ENCODE results near the gene USP12.

DNA sequence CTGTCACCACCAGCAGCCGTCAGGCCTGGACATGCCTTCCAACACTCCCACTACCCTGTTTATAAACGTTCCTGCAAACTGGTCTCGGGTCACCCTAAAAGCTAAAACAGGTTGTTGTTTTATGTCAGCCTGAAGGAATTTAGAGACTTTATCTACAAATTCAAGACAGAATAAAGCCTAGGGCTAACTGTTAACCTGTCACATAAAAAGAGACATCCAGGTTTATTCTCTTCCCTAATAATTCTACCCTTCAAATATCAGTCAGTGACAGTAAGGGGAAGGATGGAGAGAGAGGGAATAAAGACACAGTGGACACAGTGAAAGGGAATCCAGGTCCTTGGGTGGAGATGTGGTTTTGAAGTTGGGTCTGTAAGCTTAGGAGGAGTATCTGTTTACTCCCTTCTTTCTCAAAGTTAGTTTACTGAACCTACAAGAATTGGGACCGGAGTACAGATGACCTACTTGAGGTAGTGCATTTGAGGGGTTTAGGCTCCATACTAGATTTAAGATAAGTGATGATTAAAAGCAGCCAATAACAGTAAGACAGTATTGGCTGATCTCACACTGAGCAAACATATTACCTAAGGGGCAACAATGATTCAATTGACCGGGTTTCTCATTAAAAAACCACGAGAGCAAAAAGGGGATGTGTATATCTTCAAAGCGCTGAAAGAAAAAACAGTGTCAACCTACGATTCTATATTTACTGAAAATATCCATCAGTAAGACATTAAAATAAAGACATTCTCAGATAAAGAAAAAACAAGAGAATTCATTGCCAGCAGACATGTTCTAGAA, 142.7 kb downstream of the USP12 start:
- TF ChIP-seq, protein P1, sequence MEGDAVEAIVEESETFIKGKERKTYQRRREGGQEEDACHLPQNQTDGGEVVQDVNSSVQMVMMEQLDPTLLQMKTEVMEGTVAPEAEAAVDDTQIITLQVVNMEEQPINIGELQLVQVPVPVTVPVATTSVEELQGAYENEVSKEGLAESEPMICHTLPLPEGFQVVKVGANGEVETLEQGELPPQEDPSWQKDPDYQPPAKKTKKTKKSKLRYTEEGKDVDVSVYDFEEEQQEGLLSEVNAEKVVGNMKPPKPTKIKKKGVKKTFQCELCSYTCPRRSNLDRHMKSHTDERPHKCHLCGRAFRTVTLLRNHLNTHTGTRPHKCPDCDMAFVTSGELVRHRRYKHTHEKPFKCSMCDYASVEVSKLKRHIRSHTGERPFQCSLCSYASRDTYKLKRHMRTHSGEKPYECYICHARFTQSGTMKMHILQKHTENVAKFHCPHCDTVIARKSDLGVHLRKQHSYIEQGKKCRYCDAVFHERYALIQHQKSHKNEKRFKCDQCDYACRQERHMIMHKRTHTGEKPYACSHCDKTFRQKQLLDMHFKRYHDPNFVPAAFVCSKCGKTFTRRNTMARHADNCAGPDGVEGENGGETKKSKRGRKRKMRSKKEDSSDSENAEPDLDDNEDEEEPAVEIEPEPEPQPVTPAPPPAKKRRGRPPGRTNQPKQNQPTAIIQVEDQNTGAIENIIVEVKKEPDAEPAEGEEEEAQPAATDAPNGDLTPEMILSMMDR (IDR thresholded peaks at IDR 0.05) = no peak
- no peak for TF ChIP-seq POLR2A (IDR thresholded peaks at IDR 0.05)
